Retinal pigment epithelial cell (primary cell): Measurements from ENCODE around the gene DGCR2.

Experiments
- DNase-seq: peaks from one replicate; pipeline ENCODE4 v3.0.0-alpha.2; 2010; ENCODE audit warnings: low read depth
- H3K4me3 ChIP-seq: 2 replicates; pipeline ENCODE4 v1.5.1; 2011; ENCODE audit warnings: mild to moderate bottlenecking, low read length, control low read depth, moderate library complexity
- CTCF ChIP-seq: conservative IDR thresholded peaks from 2 replicates; pipeline ENCODE4 v1.5.1; 2011; ENCODE audit warnings: low read depth, low read length, control low read depth, inconsistent platforms

Gene DGCR2

GRCh38 chr22:19134874-19135273, 12.7 kb upstream of the DGCR2 start:
- no peak overlapping the region for H3K4me3 ChIP-seq
- DNase-seq = no peak
- TF ChIP-seq CTCF = no peak

- no peak overlapping the region for H3K4me3 ChIP-seq
- DNase-seq = no peak
- no peak for TF ChIP-seq CTCF
Measured at GRCh38 chr22:19134176-19134831, 12.1 kb upstream of the DGCR2 start.

- DNase-seq = no peak
- TF ChIP-seq CTCF = no peak
- H3K4me3 ChIP-seq = no peak overlapping the region
Measured at GRCh38 chr22:19133561-19133960, 11.3 kb upstream of the DGCR2 start.

GRCh38 chr22:19132693-19133400, 10.6 kb upstream of the DGCR2 start:
- DNase-seq = no peak
- H3K4me3 ChIP-seq = no peak overlapping the region
- TF ChIP-seq CTCF = no peak

- TF ChIP-seq CTCF = no peak
- DNase-seq = no peak
- no peak overlapping the region for H3K4me3 ChIP-seq
Measured at GRCh38 chr22:19132153-19132552, 9.9 kb upstream of the DGCR2 start.

GRCh38 chr22:19131685-19132015, 9.4 kb upstream of the DGCR2 start:
- no peak for DNase-seq
- TF ChIP-seq CTCF = no peak
- no peak overlapping the region for H3K4me3 ChIP-seq
